Mesothelial cell of epicardium (in vitro differentiated cells): ENCODE data around the gene HDAC4. TPM values are rescaled to one million over a fixed set of nuclear protein-coding genes. Genes with fewer than 3 reads are reported as not detected.

Source experiments
- DNase-seq, 2 experiments: peaks; one replicate each; pipeline ENCODE4 v3.0.0; 2021; ENCODE audit warnings: low spot score in 2 of 2; ENCODE audit not compliant: unreplicated experiment in 2 of 2
- H3K27ac Mint-ChIP-seq: 2 replicates; pipeline ENCODE4 v1.8.0; 2021; ENCODE audit warnings: mixed read lengths
- H3K27me3 Mint-ChIP-seq: 2 replicates; pipeline ENCODE4 v1.8.0; 2021; ENCODE audit warnings: low read depth, mixed read lengths
- H3K36me3 Mint-ChIP-seq: 2 replicates; pipeline ENCODE4 v1.8.0; 2021; ENCODE audit warnings: mixed read lengths
- H3K4me1 Mint-ChIP-seq: 2 replicates; pipeline ENCODE4 v1.8.0; 2021; ENCODE audit warnings: mixed read lengths
- H3K4me3 Mint-ChIP-seq: 2 replicates; pipeline ENCODE4 v1.8.0; 2021; ENCODE audit warnings: mild to moderate bottlenecking, moderate library complexity, mixed read lengths
- H3K9me3 Mint-ChIP-seq: 2 replicates; pipeline ENCODE4 v1.8.0; 2021; ENCODE audit warnings: mixed read lengths
- CTCF ChIP-seq: fragments of 200-600 bp; sonication (generic); IDR thresholded peaks from one replicate; pipeline ENCODE4 v1.5.0; 2021; ENCODE audit warnings: antibody characterized with exemption; ENCODE audit not compliant: unreplicated experiment
- total RNA-seq: library from RNA; stranded (reverse); gene quantifications from 3 replicates; pipeline ENCODE4 v1.2.1, GENCODE V29; 2021

HDAC4 gene
- total RNA-seq, 1 donor from 2014 or later: 59.2 TPM

- DNase-seq: no peak
- Mint-ChIP-seq H3K27me3 (no peaks in the 10 kb centered on the region), H3K36me3 (peaks cover 7% of the 10 kb centered on the region), H3K27ac (no peak overlapping the region), H3K4me3 (no peak overlapping the region), H3K9me3 (no peaks in the 10 kb centered on the region), H3K4me1 (peaks cover 4% of the 10 kb centered on the region)
- no peak for TF ChIP-seq CTCF
These were observed 314.3 kb downstream of the HDAC4 start for GRCh38 chr2:239086325-239087020.

GRCh38 chr2:239085201-239085992 lies 315.4 kb downstream of the HDAC4 start:
- H3K27ac Mint-ChIP-seq: no peak overlapping the region
- H3K4me1 Mint-ChIP-seq: peaks cover 6% of the 10 kb centered on the region
- no peaks in the 10 kb centered on the region for H3K9me3 Mint-ChIP-seq
- no peaks in the 10 kb centered on the region for H3K27me3 Mint-ChIP-seq
- no peak overlapping the region for H3K4me3 Mint-ChIP-seq
- no peak for TF ChIP-seq CTCF
- no peak for DNase-seq
- peaks cover 7% of the 10 kb centered on the region for H3K36me3 Mint-ChIP-seq

GRCh38 chr2:239084007-239084406 lies 316.8 kb downstream of the HDAC4 start:
- Mint-ChIP-seq H3K4me1 (peaks cover 9% of the 10 kb centered on the region), H3K27ac (no peak overlapping the region), H3K36me3 (peaks cover 8% of the 10 kb centered on the region), H3K9me3 (no peaks in the 10 kb centered on the region), H3K4me3 (no peak overlapping the region), H3K27me3 (no peaks in the 10 kb centered on the region)
- DNase-seq: no peak
- no peak for TF ChIP-seq CTCF

GRCh38 chr2:239082425-239082824 lies 318.4 kb downstream of the HDAC4 start:
- no peaks in the 10 kb centered on the region for H3K27me3 Mint-ChIP-seq
- peaks cover 24% of the 10 kb centered on the region for H3K4me1 Mint-ChIP-seq
- H3K27ac Mint-ChIP-seq: no peak overlapping the region
- no peak for DNase-seq
- H3K36me3 Mint-ChIP-seq: peaks cover 2% of the 10 kb centered on the region
- no peak overlapping the region for H3K4me3 Mint-ChIP-seq
- TF ChIP-seq CTCF: no peak
- H3K9me3 Mint-ChIP-seq: no peaks in the 10 kb centered on the region

- DNase-seq: no peak
- TF ChIP-seq CTCF: no peak
- no peaks in the 10 kb centered on the region for H3K9me3 Mint-ChIP-seq
- peaks cover 2% of the 10 kb centered on the region for H3K36me3 Mint-ChIP-seq
- H3K4me1 Mint-ChIP-seq: peaks cover 31% of the 10 kb centered on the region
- no peaks in the 10 kb centered on the region for H3K27me3 Mint-ChIP-seq
- H3K4me3 Mint-ChIP-seq: no peak overlapping the region
- H3K27ac Mint-ChIP-seq: peak overlapping the region; percentile 54
These were observed 319.2 kb downstream of the HDAC4 start for GRCh38 chr2:239081622-239082021.
